Gastrocnemius medialis (tissue), 4 donors: Measurements from ENCODE around the gene SPEG.

Experiments used
- CTCF ChIP-seq, 5 experiments: fragments of 450-650 bp in 3 of 5; fragments of 200-600 bp in 2 of 5; sonication (generic) in 2 of 5; IDR thresholded peaks in 4 of 5; conservative IDR thresholded peaks in 1 of 5; 1 replicate in 4 of 5; 2 replicates in 1 of 5; pipeline ENCODE4 v1.5.1; 2016 to 2019; ENCODE audit warnings: antibody characterized with exemption in 5 of 5, mild to moderate bottlenecking in 3 of 5, moderate library complexity in 3 of 5
- POLR2A ChIP-seq, 2 donors: fragments of 450-650 bp; IDR thresholded peaks; one replicate each; pipeline ENCODE4 v1.6.1; 2017; ENCODE audit warnings: antibody characterized with exemption in 2 of 2, mild to moderate bottlenecking in 2 of 2, moderate library complexity in 2 of 2

- TF ChIP-seq CTCF (IDR thresholded peaks at IDR 0.05 in 4 of 5, conservative IDR thresholded peaks at IDR 0.05 in 1 of 5), result no peak
- no peak for TF ChIP-seq POLR2A (IDR thresholded peaks at IDR 0.05)
Observed at GRCh38 chr2:219536967-219537366, 102.3 kb downstream of the SPEG start.
